GM21825 (cell line): ENCODE data around the gene HCAR2.
"Not testable (repeated sequence)": the region's sequence is repeated elsewhere in the genome, so short reads cannot be mapped to it uniquely, and the experiment has no call there.

Experiments
- ATAC-seq: cut with Tn5 transposase; IDR thresholded peaks from one replicate; pipeline ENCODE4 v1.9.1; 2021; ENCODE audit warnings: mild to moderate bottlenecking, moderate library complexity; ENCODE audit not compliant: unreplicated experiment

HCAR2 gene

GRCh38 chr12:122669397-122670070 is 33.6 kb downstream of the HCAR2 start:
- no peak for ATAC-seq

- no peak for ATAC-seq
Measured at GRCh38 chr12:122668268-122668667, 34.9 kb downstream of the HCAR2 start.

GRCh38 chr12:122665759-122666158 is 37.4 kb downstream of the HCAR2 start:
- ATAC-seq = no peak

DNA sequence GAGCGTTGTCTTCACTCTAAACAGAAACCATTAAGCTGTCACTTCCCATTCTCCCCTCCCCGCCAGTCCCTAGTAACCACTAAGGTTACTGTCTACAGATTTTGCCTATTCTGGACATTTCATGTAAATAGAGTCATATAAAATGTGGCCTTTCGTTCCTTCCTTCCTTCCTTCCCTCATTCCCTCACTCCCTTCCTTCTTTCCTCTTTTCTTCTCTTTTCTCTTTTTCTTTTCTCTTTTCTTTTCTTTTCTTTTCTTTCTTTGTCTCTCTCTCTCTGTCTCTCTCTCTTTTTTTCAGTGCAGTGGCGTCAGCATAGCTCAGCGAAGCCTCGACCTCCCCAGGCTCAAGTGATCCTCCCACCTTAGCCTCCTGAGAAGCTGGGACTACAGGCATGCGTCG is 37.8 kb downstream of the HCAR2 start:
- no peak for ATAC-seq

- ATAC-seq = no peak
Measured at GRCh38 chr12:122661938-122662337, 41.2 kb downstream of the HCAR2 start.

DNA sequence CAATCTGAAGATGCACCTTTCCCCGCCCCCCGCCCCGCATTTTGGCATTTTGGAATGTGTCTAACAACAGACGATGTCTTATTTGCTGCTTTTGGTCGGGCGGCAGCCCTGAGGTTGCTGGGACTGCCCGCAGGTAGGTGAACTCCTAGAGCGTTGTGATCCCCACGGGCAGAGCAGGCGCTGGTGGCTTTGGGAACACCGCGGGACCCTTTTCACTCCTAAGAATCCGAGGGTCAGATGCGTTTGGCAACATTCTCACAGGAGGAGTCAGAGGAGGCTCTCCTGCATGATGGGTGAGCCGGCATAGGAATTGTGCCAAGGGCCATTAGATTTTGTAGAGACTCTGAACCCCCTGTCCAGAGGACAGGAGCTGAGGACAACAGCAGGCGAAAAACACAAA is 41.9 kb downstream of the HCAR2 start:
- ATAC-seq = no peak

DNA sequence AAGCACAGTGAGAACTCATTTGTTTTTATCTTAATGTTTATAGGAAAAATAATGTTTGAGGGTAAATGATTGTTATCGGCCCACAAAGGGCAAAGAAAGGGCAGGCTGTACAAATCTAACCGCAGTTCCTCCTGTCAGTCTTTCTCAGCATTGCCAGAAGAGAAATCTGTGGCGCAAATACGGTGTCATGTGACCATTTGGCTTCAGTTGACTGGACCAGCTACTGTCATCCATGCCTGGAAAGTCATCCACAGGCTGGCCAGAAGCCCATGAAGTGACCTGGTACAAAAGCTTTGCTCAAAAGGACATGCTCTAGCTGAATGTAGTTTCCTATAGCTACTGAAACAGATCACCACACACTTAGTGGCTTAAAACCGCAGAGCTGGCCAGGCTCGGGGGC is 43.6 kb downstream of the HCAR2 start:
- ATAC-seq = no peak

- ATAC-seq = no peak
Measured at GRCh38 chr12:122656298-122656697, 46.9 kb downstream of the HCAR2 start.

DNA sequence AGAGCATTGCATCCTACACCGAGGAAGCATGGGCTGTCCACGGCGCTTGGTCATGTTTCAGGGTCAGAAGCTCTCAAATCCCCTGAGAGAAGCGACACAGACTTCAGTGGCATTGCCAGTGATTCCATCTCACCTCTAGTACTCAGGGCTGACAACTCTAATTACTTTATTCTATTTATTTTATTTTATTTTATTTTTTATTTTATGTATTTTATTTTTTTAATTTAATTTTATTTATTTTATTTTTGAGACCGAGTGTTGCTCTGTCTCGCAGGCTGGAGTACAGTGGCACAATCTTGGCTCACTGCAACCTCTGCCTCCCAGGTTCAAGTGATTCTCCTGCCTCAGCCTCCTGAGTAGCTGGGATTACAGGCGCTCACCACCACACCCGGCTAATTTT is 49.9 kb downstream of the HCAR2 start:
- ATAC-seq = not testable (repeated sequence)

DNA sequence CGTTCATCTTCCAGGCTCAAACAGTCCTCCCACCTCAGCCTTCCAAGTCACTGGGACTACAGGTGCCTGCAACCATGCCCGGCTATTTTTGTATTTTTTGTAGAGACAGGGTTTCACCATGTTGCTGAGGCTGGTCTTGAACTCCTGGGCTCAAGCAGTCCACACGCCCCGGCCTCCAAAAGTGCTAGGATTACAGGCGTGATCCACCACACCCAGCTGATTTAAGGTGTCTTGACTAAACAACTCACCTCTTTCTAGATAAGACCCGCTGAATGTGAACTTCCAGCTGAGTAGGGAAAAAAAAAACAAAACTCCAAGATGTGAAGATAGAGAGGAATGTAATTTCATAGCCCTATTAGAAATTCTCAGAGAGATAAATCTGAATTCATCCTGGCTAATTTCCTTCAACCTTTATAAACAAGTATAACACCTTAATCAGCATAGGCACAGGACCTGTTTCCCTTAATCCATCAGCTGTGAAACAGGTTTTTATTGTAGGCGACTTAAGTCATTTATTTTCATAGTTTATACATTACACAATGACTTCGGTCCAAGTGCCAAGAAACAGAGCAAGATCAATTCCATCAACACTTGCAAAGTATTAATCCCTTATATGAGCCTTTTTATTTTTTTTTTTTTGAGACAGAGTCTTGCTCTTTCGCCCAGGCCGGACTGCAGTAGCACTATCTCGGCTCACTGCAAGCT is 51.5 kb downstream of the HCAR2 start:
- no peak for ATAC-seq
